Muscle of leg (tissue), 11 donors: ENCODE data around the gene MALAT1. TPM values are rescaled to one million over a fixed set of nuclear protein-coding genes. Genes with fewer than 3 reads are reported as not detected.

Experiments
- DNase-seq: peaks from one replicate; pipeline ENCODE4 v3.0.0; 2013
- H3K27ac ChIP-seq: one replicate; pipeline ENCODE4 v1.5.1; 2013; ENCODE audit warnings: mild to moderate bottlenecking, low read length, control low read depth
- H3K27me3 ChIP-seq: one replicate; pipeline ENCODE4 v1.6.1; 2013; ENCODE audit warnings: low read length; ENCODE audit not compliant: control insufficient read depth, insufficient read depth
- H3K36me3 ChIP-seq: one replicate; pipeline ENCODE4 v1.6.1; 2013; ENCODE audit warnings: low read length; ENCODE audit not compliant: control insufficient read depth, insufficient read depth
- H3K4me1 ChIP-seq: one replicate; pipeline ENCODE4 v1.6.1; 2013; ENCODE audit warnings: low read length; ENCODE audit not compliant: control insufficient read depth, insufficient read depth
- H3K4me3 ChIP-seq: one replicate; pipeline ENCODE4 v1.5.1; 2013; ENCODE audit warnings: low read length, control low read depth
- H3K9me3 ChIP-seq: replicated peaks from 2 replicates; pipeline ENCODE4 v1.6.1; 2013; ENCODE audit warnings: low read depth, low read length; ENCODE audit not compliant: control insufficient read depth
- WGBS: methylation state at CpG from one replicate; pipeline ENCODE4 v1.1.5; 2013; ENCODE audit warnings: missing lambda C conversion rate; ENCODE audit not compliant: insufficient coverage; 5-methylcytosine and 5-hydroxymethylcytosine counted together
- polyA plus RNA-seq, 8 donors: library from polyadenylated mRNA; unstranded; fragments of 120-200 nt; gene quantifications; one replicate each; pipeline versions ENCODE4 v1.2.1 to v1.2.3, GENCODE V29; 2013; ENCODE audit warnings: inconsistent platforms in 1 of 8, low replicate concordance in 1 of 8; ENCODE audit not compliant: insufficient read length in 8 of 8, insufficient read depth in 1 of 8
- total RNA-seq: library from RNA; stranded (reverse); fragments of 120-200 nt; gene quantifications from one replicate; pipeline ENCODE4 v1.2.4, GENCODE V29; 2013

MALAT1 gene
- total and polyA plus RNA-seq, 9 donors: 135 to 4,773 (median 174) TPM

DNA sequence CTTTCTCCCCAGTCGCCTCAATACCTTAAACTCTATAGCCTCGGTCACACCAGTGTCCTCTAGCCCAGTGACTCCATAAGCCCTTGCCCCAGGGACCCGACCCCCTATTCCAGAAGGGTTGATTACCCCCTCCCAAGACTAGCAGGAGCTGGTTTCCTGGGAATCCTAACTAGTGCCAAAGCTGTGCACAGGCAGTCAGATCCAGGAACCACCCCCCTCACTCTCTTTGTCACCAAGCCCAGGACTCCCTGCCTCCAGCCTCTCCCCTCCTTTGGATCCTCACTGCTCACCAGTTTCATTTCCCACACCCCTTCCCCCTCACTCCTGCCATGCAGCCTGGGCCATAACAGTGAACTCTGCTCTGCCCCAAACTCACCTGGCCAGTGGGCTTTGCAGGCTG, 49.5 kb downstream of the MALAT1 start:
- H3K36me3 ChIP-seq: peaks cover 63% of the 10 kb centered on the region
- WGBS: 91% methylated on average over 3 of the region's 3 CpGs
- no peaks in the 10 kb centered on the region for H3K4me1 ChIP-seq

DNA sequence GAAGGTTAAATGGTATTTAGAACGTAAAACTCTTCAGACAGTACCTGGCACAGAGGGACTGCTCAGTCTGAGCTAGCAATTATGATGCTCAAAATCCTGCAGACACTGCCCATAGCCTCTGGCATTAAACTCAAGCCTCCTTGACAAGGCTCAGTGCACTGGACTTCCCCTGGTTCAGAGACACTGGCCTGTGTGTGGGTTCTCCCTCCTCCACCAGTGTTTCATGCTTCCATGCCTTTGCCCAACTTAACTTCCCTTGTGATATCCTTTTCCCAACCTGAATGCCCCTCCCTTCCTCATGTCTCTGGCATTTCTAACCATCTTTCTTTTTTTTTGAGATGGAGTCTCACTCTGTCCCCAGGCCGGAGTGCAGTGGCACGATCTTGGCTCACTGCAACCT, 50.3 kb downstream of the MALAT1 start:
- H3K36me3 ChIP-seq: peaks cover 63% of the 10 kb centered on the region
- 73% methylated on average over 3 of the region's 3 CpGs for WGBS

More for the DNA sequence above, 49.5 kb downstream of the MALAT1 start:
- H3K4me3 ChIP-seq: no peak overlapping the region
- H3K27me3 ChIP-seq: peaks cover 3% of the 10 kb centered on the region
- DNase-seq: no peak
- no peak overlapping the region for H3K27ac ChIP-seq
- H3K9me3 ChIP-seq: no peaks in the 10 kb centered on the region

DNA sequence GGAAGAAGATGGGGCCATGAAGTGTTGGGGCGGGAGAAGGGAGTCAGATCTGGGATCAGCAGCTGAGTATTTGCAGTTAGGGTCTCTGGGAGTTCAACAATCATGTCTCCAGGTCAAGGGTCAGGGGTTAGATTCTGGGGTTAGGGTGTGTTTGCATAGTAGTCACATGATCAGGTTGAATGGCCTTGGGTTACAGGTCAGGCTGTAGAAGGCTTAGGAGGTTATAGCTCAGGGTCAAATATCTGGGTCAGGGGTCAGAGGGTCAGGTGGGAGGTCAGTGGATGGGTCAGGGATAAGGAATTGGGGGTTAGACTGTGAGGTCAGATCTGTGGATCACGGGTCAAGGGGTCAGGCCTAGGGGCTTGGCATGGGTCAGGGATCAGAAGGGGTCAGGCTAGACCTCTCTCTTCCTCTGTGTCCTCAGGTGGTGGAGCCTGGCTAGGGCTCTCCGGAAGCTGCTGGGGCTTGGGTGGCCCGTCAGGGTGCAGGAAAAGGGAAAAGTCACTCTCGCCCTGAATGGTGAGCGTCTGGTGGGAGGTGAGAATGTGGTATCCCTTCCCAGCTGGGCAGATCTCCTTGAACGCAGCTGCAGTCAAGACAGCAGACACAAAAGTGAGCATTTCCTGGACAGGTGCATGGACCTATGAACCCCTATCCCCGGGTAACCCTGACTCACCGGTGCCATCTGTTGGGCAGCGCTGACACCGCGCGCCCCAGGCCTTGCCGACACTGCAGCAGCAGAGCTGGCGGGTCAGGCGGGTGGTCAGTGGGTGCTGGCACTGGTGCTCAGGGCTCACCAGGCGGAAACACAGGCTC, 52.9 kb downstream of the MALAT1 start:
- Histone ChIP-seq H3K4me3 (no peak overlapping the region), H3K27me3 (peaks cover 3% of the 10 kb centered on the region), H3K4me1 (peaks cover 26% of the 10 kb centered on the region), H3K9me3 (no peaks in the 10 kb centered on the region), H3K27ac (no peak overlapping the region), H3K36me3 (peaks cover 49% of the 10 kb centered on the region)
- DNase-seq: no peak
- WGBS: 57% methylated on average over 15 of the region's 17 CpGs

More for the DNA sequence above, 50.3 kb downstream of the MALAT1 start:
- peaks cover 3% of the 10 kb centered on the region for H3K4me1 ChIP-seq
- no peak for DNase-seq
- no peaks in the 10 kb centered on the region for H3K9me3 ChIP-seq
- H3K27ac ChIP-seq: no peak overlapping the region
- no peak overlapping the region for H3K4me3 ChIP-seq
- H3K27me3 ChIP-seq: peaks cover 3% of the 10 kb centered on the region

DNA sequence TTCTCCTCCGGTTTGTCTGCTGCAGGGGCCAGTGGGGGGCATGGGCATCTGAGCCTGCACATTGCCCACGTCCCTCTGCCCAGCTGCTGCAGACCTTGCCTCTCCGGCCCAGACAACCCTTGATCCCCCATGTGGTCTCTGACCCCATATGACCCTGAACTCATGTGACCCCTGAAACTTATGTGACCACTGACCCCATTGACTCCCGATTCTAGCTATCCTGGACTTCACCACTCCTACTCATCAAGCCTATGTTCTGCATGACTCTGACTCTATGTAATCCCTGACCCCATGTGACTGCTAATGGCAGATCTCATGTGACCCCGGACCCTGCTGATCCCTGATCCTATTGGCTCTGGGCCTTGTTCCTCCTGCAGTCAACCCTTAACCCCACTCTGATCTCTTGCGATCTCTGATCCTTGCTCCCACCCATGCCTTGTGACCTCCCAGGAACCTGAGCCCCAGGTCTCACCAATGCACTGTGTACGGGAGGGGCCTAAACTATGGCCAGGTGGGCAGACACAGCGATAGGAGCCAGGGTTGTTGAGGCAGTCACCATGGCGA, 53.6 kb downstream of the MALAT1 start:
- peaks cover 46% of the 10 kb centered on the region for H3K36me3 ChIP-seq
- H3K4me3 ChIP-seq: no peak overlapping the region
- DNase-seq: no peak
- no peak overlapping the region for H3K27ac ChIP-seq
- peaks cover 33% of the 10 kb centered on the region for H3K4me1 ChIP-seq
- H3K9me3 ChIP-seq: no peaks in the 10 kb centered on the region
- 79% methylated on average over 8 of the region's 9 CpGs for WGBS
- H3K27me3 ChIP-seq: peaks cover 3% of the 10 kb centered on the region

DNA sequence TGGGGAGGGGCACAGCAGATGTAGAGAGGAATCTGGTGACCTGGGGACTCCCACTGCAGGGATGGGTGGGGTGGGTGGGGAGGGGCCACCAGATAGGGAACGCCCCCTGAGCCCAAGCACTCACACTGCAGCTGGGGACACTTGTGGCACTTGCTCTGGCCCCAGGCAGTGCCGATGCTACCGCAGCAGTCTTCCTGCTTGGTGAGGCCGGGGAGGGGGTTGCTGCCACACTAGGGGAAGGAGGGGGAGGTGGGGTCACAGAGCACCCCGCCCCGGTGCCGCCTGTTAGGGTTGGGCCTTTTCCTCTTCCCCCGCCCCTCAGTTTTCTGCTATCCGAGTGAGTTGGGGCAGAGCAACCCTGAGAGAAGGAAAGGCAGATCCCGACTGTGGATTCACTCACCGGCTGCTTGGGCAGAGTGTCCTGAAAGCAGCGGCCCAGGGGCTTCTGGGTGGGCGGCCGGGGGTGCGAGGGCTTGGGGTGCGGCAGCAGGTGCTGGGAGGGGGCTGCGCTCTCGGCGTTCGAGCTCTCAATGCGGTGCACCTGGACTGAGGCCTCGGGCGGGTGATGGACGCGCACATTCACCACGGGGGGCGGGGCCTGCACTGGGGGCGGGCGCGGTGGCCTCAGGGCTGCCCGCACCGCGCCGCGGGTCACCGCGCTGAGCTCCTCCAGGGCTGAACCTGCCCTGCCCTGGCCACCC, 54.6 kb downstream of the MALAT1 start:
- DNase-seq: no peak
- Histone ChIP-seq H3K4me3 (no peak overlapping the region), H3K9me3 (no peaks in the 10 kb centered on the region), H3K27ac (no peak overlapping the region), H3K27me3 (no peaks in the 10 kb centered on the region), H3K36me3 (peaks cover 38% of the 10 kb centered on the region), H3K4me1 (peaks cover 34% of the 10 kb centered on the region)
- 24% methylated on average over 32 of the region's 37 CpGs for WGBS

DNA sequence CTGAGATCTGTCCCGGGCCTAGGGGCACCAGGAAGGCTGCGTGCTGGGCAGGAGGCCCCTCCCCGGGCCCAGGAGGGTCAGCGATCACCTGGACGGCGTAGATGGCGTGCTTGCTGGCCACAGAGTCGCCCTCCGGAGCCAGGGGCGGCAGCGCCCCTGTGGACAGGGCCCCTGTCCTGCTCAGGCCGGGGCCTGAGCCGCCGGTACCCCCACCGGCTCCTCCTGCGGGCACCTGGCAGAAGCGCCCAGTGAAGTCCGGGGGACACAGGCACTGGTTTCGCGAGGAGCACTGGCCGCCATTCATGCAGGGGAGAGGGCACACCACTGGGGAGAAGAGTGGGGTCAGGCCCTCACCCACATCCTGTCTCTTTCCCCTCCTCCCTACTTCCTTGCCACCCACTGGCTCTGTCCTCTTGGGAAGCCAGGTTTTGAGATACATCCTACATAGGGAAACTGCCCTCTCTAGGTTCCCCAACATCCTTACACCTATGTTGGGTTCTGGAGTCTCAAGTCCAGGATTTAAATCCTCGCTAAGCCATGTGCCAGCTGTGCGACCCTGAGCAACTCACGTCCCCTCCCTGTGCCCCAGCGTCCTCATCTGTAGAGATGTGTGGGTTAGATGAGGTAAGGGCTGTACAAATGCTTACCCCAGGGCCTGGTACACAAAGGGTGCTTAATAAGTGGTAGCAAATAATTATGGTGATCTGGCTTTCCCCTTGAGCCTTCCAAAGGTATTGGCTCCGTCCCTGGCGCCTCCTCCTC, 55.4 kb downstream of the MALAT1 start:
- Histone ChIP-seq H3K4me3 (no peak overlapping the region), H3K27ac (no peak overlapping the region), H3K4me1 (peaks cover 42% of the 10 kb centered on the region), H3K27me3 (no peaks in the 10 kb centered on the region), H3K9me3 (no peaks in the 10 kb centered on the region), H3K36me3 (peaks cover 30% of the 10 kb centered on the region)
- WGBS: 68% methylated on average over 16 of the region's 27 CpGs
- DNase-seq: no peak

DNA sequence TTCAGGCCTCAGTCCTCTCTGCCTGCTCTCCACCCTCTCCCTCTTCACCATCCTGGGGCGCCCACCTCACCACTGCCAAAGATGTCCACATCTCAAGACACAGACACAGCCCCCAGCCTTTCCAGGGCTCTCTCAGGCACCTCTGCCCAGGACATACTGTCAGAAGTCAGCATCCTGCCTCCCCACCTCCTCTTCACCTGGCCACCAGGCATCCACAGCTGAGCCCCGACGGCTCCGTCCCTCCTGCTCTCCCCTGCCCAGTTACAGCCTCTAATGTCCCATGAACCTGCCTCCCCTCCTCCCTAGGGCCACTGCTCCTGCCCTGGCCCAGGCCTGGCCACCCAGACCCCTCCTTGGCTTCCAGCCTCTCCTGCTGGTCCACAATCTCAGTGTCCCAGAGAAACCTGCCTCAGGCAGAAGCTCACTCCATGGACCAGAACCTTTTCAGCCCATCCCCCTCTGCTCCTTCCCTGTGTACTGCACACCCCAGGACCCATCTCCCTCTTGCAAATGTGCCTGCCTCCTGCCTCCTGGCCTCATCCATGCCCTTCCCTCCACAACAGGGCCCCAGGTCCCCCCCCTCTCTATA, 56.1 kb downstream of the MALAT1 start:
- DNase-seq: no peak
- Histone ChIP-seq H3K9me3 (no peaks in the 10 kb centered on the region), H3K36me3 (peaks cover 25% of the 10 kb centered on the region), H3K4me3 (no peak overlapping the region), H3K27me3 (no peaks in the 10 kb centered on the region), H3K27ac (no peak overlapping the region), H3K4me1 (peaks cover 49% of the 10 kb centered on the region)
- 79% methylated on average over 4 of the region's 4 CpGs for WGBS

DNA sequence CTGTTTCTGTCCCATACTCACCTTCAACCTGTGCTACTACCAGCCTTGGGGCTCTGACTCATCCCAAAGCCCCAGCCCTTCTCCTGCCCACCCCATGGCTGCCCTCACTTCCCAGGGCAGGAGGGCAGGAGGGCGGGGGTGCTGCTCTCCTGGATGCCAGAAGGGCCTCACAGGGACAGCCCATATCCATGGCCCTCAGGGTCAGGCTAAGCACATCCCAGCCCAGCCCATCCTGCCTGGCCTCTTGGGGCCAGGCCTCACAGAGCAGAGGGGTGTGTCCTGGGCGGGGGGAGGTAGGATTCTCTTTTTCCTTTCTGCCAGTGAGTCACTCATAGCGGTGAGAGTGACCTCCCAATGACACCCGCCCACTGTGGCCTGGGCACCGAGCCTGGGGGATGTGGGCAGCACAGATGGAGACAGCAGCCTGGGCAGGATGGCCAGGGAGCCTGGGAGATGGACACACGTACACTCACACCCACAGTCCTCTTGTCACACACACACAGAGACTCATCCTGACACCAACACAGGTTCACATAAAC, 56.9 kb downstream of the MALAT1 start:
- no peak overlapping the region for H3K27ac ChIP-seq
- WGBS: 54% methylated on average over 4 of the region's 6 CpGs
- H3K9me3 ChIP-seq: no peaks in the 10 kb centered on the region
- peaks cover 57% of the 10 kb centered on the region for H3K4me1 ChIP-seq
- H3K27me3 ChIP-seq: no peaks in the 10 kb centered on the region
- no peak for DNase-seq
- H3K4me3 ChIP-seq: no peak overlapping the region
- peaks cover 22% of the 10 kb centered on the region for H3K36me3 ChIP-seq
